ENCODE results near the gene PLSCR3. TPM values are rescaled to one million over a fixed set of nuclear protein-coding genes. Genes with fewer than 3 reads are reported as not detected.

Gene PLSCR3
- total RNA-seq, 1 experiment from 2014 or later: 6.7 TPM

DNA sequence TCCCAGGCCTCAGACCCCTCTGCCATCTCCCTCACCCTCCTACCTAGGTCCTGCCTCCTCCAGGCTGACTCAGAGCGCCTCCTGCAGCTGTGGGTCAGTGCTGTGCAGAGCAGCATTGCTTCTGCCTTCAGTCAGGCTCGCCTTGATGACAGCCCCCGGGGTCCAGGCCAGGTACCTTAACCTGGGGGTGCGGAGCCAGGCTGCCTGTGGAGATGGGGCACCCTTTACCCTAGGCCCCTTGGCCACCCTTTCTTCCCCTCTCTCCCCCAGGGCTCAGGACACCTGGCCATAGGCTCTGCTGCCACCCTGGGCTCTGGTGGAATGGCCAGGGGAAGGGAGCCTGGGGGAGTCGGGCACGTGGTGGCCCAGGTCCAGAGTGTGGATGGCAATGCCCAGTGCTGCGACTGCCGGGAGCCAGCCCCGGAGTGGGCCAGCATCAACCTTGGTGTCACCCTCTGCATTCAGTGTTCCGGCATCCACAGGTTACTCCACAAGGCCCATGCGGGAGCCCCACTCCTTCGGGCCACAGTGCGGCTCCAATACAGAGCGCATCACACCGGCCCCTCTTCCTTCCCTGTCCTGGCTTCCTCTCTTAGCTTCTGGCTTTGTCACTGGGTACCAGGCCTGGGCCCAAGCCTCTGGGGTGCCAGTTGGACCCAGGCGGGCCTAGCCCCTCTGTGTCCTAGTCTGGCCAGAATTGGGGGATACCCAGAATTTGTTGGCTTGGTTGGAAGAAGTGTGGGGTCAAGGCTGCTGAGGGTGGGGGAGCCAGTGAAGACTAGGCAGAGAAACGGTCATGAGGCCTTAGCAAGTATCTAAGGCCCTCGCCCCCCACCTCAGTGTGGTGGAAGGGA is 47.3 kb downstream of the PLSCR3 start:
- Histone ChIP-seq H3K27me3 (no peaks in the 10 kb centered on the region), H3K36me3 (no peaks in the 10 kb centered on the region), H3K27ac (no peak overlapping the region), H3K9me3 (replicated peaks) (no peaks in the 10 kb centered on the region), H3K4me1 (peaks cover 6% of the 10 kb centered on the region; the same call in 1 of the 2 replicates), H3K4me3 (no peak overlapping the region)
- no peak for DNase-seq

DNA sequence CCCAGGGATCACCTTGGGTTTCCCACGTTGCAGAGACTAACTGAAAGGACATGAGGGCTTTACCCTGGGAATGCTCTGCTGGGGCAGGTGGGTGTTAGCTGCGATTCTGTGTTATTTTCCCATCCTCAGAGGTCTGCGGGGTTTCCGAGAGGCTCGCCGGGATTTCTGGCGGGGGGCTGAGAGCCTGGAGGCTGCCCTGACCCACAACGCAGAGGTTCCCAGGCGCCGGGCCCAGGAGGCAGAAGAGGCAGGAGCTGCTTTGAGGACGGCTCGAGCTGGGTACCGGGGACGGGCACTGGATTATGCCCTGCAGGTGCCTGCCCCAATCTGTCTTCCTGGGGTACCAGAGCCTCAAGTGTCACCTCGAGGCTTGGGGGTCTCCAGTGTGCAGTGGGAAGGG is 51.1 kb downstream of the PLSCR3 start:
- Histone ChIP-seq H3K9me3 (replicated peaks) (no peaks in the 10 kb centered on the region), H3K27me3 (no peaks in the 10 kb centered on the region), H3K36me3 (no peaks in the 10 kb centered on the region)

DNA sequence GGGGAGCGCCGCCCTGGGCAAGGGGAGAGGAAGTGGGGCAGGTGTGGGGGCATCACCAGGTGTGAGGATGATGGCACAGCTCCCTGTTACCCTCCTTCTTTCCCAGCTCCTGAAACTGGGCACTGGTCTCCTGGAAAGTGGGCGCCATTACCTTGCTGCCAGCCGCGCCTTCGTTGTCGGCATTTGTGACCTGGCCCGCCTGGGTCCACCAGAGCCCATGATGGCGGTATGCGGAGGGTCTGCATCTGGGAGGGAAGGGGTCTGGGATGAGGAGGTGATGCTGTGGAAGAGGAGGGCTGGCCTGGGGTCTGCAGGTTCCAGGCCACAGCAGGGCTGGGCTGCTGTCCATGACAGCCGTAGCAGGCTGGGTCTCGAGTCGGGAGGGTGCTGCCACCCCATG is 52.5 kb downstream of the PLSCR3 start:
- DNase-seq: no peak
- H3K27me3 ChIP-seq: no peaks in the 10 kb centered on the region
- H3K36me3 ChIP-seq: no peaks in the 10 kb centered on the region
- no peak overlapping the region for H3K4me3 ChIP-seq
- H3K4me1 ChIP-seq: no peaks in the 10 kb centered on the region
- H3K27ac ChIP-seq: no peak overlapping the region
- no peaks in the 10 kb centered on the region for H3K9me3 ChIP-seq (replicated peaks)

More for the DNA sequence above, 51.1 kb downstream of the PLSCR3 start:
- Histone ChIP-seq H3K4me3 (no peak overlapping the region), H3K27ac (no peak overlapping the region), H3K4me1 (no peaks in the 10 kb centered on the region)
- no peak for DNase-seq

DNA sequence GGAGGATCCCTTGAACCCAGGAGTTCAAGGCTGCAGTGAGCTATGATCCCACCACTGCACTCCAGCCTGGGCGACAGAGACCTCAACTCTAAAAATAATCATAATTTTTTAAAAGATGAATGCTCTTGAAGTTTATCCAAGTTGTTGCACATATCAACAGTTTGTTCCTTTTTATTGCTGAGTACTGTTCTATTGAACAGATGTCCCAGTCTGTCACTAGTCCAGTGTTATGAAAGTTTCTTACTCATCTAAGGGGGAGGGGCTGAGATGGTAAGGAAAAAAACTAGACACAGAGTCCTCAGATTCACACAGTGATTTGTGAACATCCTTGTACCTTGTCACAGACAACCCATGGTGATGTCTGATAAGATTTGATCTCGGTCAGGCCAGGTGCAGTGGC is 54.1 kb downstream of the PLSCR3 start:
- Histone ChIP-seq H3K27me3 (no peaks in the 10 kb centered on the region), H3K4me3 (no peak overlapping the region), H3K4me1 (no peaks in the 10 kb centered on the region), H3K36me3 (no peaks in the 10 kb centered on the region), H3K9me3 (replicated peaks) (no peaks in the 10 kb centered on the region), H3K27ac (no peak overlapping the region)
- DNase-seq: no peak

Other genes starting within 250 kb of the PLSCR3 start
- gene ASGR1, start 215.2 kb downstream of the PLSCR3 start, total RNA-seq (2014; rRNA removed; shearing (Covaris generic)): 0.79 and 0.84 TPM in 2 replicates
- gene DLG4, start 174.7 kb downstream of the PLSCR3 start, total RNA-seq (2014; rRNA removed; shearing (Covaris generic)): 1.9 and 3.9 TPM in 2 replicates
- gene ACADVL, start 174.6 kb downstream of the PLSCR3 start, total RNA-seq (2014; rRNA removed; shearing (Covaris generic)): 44.6 and 64.2 TPM in 2 replicates
- 33.4 and 39.0 TPM in 2 replicates for gene DVL2, start 160.0 kb downstream of the PLSCR3 start, total RNA-seq (2014; rRNA removed; shearing (Covaris generic))
- gene PHF23, start 155.1 kb downstream of the PLSCR3 start, total RNA-seq (2014; rRNA removed; shearing (Covaris generic)): 28.7 and 30.9 TPM in 2 replicates
- gene GABARAP, start 152.1 kb downstream of the PLSCR3 start, total RNA-seq (2014; rRNA removed; shearing (Covaris generic)): 139 and 141 TPM in 2 replicates
- gene CTDNEP1, start 142.8 kb downstream of the PLSCR3 start, total RNA-seq (2014; rRNA removed; shearing (Covaris generic)): 36.1 and 36.9 TPM in 2 replicates
- 39.6 and 43.8 TPM in 2 replicates for gene ELP5, start 142.3 kb downstream of the PLSCR3 start, total RNA-seq (2014; rRNA removed; shearing (Covaris generic))
- 0.25 and 0.34 TPM in 2 replicates for gene CLDN7, start 132.0 kb downstream of the PLSCR3 start, total RNA-seq (2014; rRNA removed; shearing (Covaris generic))
- 1.3 and 1.5 TPM in 2 replicates for gene SLC2A4, start 112.8 kb downstream of the PLSCR3 start, total RNA-seq (2014; rRNA removed; shearing (Covaris generic))
- not detected in 2 replicates for gene YBX2, start 99.9 kb downstream of the PLSCR3 start, total RNA-seq (2014; rRNA removed; shearing (Covaris generic))
- 339 and 372 TPM in 2 replicates for gene EIF5A, start 86.9 kb downstream of the PLSCR3 start, total RNA-seq (2014; rRNA removed; shearing (Covaris generic))
- gene GPS2, start 79.2 kb downstream of the PLSCR3 start, total RNA-seq (2014; rRNA removed; shearing (Covaris generic)): 32.2 and 39.7 TPM in 2 replicates
- gene NEURL4, start 65.2 kb downstream of the PLSCR3 start, total RNA-seq (2014; rRNA removed; shearing (Covaris generic)): 18.7 and 19.7 TPM in 2 replicates
- 0.20 and 0.67 TPM in 2 replicates for gene ACAP1, start 58.0 kb downstream of the PLSCR3 start, total RNA-seq (2014; rRNA removed; shearing (Covaris generic))
- 1.7 and 2.6 TPM in 2 replicates for gene KCTD11, start 42.4 kb downstream of the PLSCR3 start, total RNA-seq (2014; rRNA removed; shearing (Covaris generic))
- gene TMEM95, start 39.4 kb downstream of the PLSCR3 start, total RNA-seq (2014; rRNA removed; shearing (Covaris generic)): not detected in 2 replicates
- gene TNK1, start 13.4 kb downstream of the PLSCR3 start, total RNA-seq (2014; rRNA removed; shearing (Covaris generic)): not detected in 2 replicates
- 62.4 and 71.8 TPM in 2 replicates for gene TMEM256, start 9.6 kb upstream of the PLSCR3 start, total RNA-seq (2014; rRNA removed; shearing (Covaris generic))
- gene NLGN2, start 13.3 kb upstream of the PLSCR3 start, total RNA-seq (2014; rRNA removed; shearing (Covaris generic)): 5.0 and 6.8 TPM in 2 replicates
- not detected in 2 replicates for gene SPEM1, start 25.8 kb upstream of the PLSCR3 start, total RNA-seq (2014; rRNA removed; shearing (Covaris generic))
- not detected in 2 replicates for gene SPEM2, start 31.1 kb upstream of the PLSCR3 start, total RNA-seq (2014; rRNA removed; shearing (Covaris generic))
- not detected in 2 replicates for gene SPEM3, start 34.3 kb upstream of the PLSCR3 start, total RNA-seq (2014; rRNA removed; shearing (Covaris generic))
- 0.10 and 0.53 TPM in 2 replicates for gene TMEM102, start 40.9 kb upstream of the PLSCR3 start, total RNA-seq (2014; rRNA removed; shearing (Covaris generic))
- gene FGF11, start 45.0 kb upstream of the PLSCR3 start, total RNA-seq (2014; rRNA removed; shearing (Covaris generic)): 4.0 and 5.0 TPM in 2 replicates
- gene CHRNB1, start 50.5 kb upstream of the PLSCR3 start, total RNA-seq (2014; rRNA removed; shearing (Covaris generic)): 33.3 and 36.9 TPM in 2 replicates
- 4.7 and 5.3 TPM in 2 replicates for gene ZBTB4, start 85.1 kb upstream of the PLSCR3 start, total RNA-seq (2014; rRNA removed; shearing (Covaris generic))
- not detected in 2 replicates for gene SLC35G6, start 86.9 kb upstream of the PLSCR3 start, total RNA-seq (2014; rRNA removed; shearing (Covaris generic))
- gene POLR2A, start 89.8 kb upstream of the PLSCR3 start, total RNA-seq (2014; rRNA removed; shearing (Covaris generic)): 27.7 and 32.0 TPM in 2 replicates
- not detected in 2 replicates for gene TNFSF12, start 154.5 kb upstream of the PLSCR3 start, total RNA-seq (2014; rRNA removed; shearing (Covaris generic))
- 0.40 and 0.41 TPM in 2 replicates for gene TNFSF13, start 164.2 kb upstream of the PLSCR3 start, total RNA-seq (2014; rRNA removed; shearing (Covaris generic))
- 63.8 and 73.6 TPM in 2 replicates for gene SENP3, start 167.4 kb upstream of the PLSCR3 start, total RNA-seq (2014; rRNA removed; shearing (Covaris generic))
- gene CD68, start 185.1 kb upstream of the PLSCR3 start, total RNA-seq (2014; rRNA removed; shearing (Covaris generic)): 0.18 TPM in 1 of 2 replicates, not detected in the other
- 44.1 and 49.9 TPM in 2 replicates for gene MPDU1, start 189.3 kb upstream of the PLSCR3 start, total RNA-seq (2014; rRNA removed; shearing (Covaris generic))
- gene SOX15, start 195.6 kb upstream of the PLSCR3 start, total RNA-seq (2014; rRNA removed; shearing (Covaris generic)): 0.10 and 0.30 TPM in 2 replicates
- 30.2 and 30.6 TPM in 2 replicates for gene FXR2, start 220.4 kb upstream of the PLSCR3 start, total RNA-seq (2014; rRNA removed; shearing (Covaris generic))
- gene SAT2, start 233.3 kb upstream of the PLSCR3 start, total RNA-seq (2014; rRNA removed; shearing (Covaris generic)): 17.3 and 17.6 TPM in 2 replicates
- gene SHBG, start 235.6 kb upstream of the PLSCR3 start, total RNA-seq (2014; rRNA removed; shearing (Covaris generic)): 0.14 and 0.38 TPM in 2 replicates

Measured in SJCRH30 (cell line).